ENCODE data around the gene RAD51B.
"Not testable (repeated sequence)": the region's sequence is repeated elsewhere in the genome, so short reads cannot be mapped to it uniquely, and the experiment has no call there.

RAD51B gene

DNA sequence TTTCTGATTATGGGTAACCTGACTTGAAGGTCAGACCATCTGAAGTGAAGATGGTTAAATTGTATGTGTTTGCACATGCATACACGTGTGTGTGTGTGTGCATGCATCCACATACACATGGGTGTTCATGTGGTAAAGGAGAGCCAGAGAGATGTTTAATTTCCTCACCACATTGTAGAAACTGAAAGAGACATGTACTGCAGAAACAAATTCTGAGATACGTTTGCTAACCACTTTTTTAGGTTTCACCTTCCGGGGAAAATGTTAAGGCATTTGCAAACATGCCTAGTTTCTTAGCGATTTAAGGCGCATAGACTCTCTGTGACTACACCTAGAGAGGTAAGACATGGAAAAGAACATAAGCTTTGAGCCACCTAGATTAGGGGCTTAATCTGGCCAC lies 362.9 kb downstream of the RAD51B start:
- H3K27me3 ChIP-seq (ENCODE audit: insufficient read depth, poor library complexity, severe bottlenecking) = no peaks in the 10 kb centered on the region
- TF ChIP-seq REST (IDR thresholded peaks at IDR 0.05; ENCODE audit: insufficient replicate concordance, low read depth) (no peak), SPI1 (IDR thresholded peaks at IDR 0.05; ENCODE audit: borderline replicate concordance, low read depth) (no peak), GABPA (IDR thresholded peaks at IDR 0.05; ENCODE audit: low read depth) (no peak), CTCF (IDR thresholded peaks at IDR 0.05; ENCODE audit: insufficient read depth, low read length) (no peak), POLR2AphosphoS5 (IDR thresholded peaks at IDR 0.05; ENCODE audit: low read depth) (no peak)
- H3K4me3 ChIP-seq (replicated peaks; ENCODE audit: insufficient read depth, low read length) = no peak overlapping the region
- no peak for DNase-seq (ENCODE audit: low read depth in 1 of 2, low spot score in 1 of 2)
- no peak overlapping the region for H3K27ac ChIP-seq (replicated peaks)

GRCh38 chr14:68186500-68187276 lies 367.1 kb downstream of the RAD51B start:
- DNase-seq (ENCODE audit: low read depth in 1 of 2, low spot score in 1 of 2) = not testable (repeated sequence)

GRCh38 chr14:68188174-68188573 lies 368.6 kb downstream of the RAD51B start:
- TF ChIP-seq GABPA (IDR thresholded peaks at IDR 0.05; ENCODE audit: low read depth) = no peak
- TF ChIP-seq SPI1 (IDR thresholded peaks at IDR 0.05; ENCODE audit: borderline replicate concordance, low read depth) = no peak
- no peak for TF ChIP-seq CTCF (IDR thresholded peaks at IDR 0.05; ENCODE audit: insufficient read depth, low read length)
- TF ChIP-seq REST (IDR thresholded peaks at IDR 0.05; ENCODE audit: insufficient replicate concordance, low read depth) = no peak
- Histone ChIP-seq H3K27ac (replicated peaks) (no peak overlapping the region), H3K27me3 (ENCODE audit: insufficient read depth, poor library complexity, severe bottlenecking) (no peaks in the 10 kb centered on the region), H3K4me3 (replicated peaks; ENCODE audit: insufficient read depth, low read length) (no peak overlapping the region)
- no peak for DNase-seq (ENCODE audit: low read depth in 1 of 2, low spot score in 1 of 2)

More at GRCh38 chr14:68186500-68187276, 367.1 kb downstream of the RAD51B start:
- not testable (repeated sequence) for H3K4me3 ChIP-seq (replicated peaks; ENCODE audit: insufficient read depth, low read length); H3K27me3 ChIP-seq (ENCODE audit: insufficient read depth, poor library complexity, severe bottlenecking); H3K27ac ChIP-seq (replicated peaks)

DNA sequence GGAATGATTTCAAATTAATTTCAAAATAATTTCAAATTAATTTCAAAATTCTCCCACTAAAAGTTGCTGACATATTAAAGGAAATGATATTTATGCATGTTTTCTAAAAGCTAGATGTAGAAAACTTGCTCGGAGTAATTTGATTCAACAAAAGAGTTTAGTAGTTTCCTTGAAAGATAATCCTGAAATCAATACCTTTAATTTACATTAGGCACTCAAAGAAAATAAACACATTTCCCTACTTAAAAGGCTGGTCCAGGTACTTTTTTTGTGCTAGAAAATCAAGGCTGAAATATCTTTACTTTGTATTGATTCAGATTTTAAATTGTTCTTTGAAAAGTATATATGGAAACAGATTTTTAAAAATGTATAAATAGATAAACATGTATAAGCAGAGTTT lies 370.5 kb downstream of the RAD51B start:
- no peak for TF ChIP-seq POLR2AphosphoS5 (IDR thresholded peaks at IDR 0.05; ENCODE audit: low read depth)
- TF ChIP-seq REST (IDR thresholded peaks at IDR 0.05; ENCODE audit: insufficient replicate concordance, low read depth) = no peak
- no peak for TF ChIP-seq GABPA (IDR thresholded peaks at IDR 0.05; ENCODE audit: low read depth)
- TF ChIP-seq CTCF (IDR thresholded peaks at IDR 0.05; ENCODE audit: insufficient read depth, low read length) = no peak
- no peak for TF ChIP-seq SPI1 (IDR thresholded peaks at IDR 0.05; ENCODE audit: borderline replicate concordance, low read depth)
- DNase-seq (ENCODE audit: low read depth in 1 of 2, low spot score in 1 of 2) = no peak
- Histone ChIP-seq H3K4me3 (replicated peaks; ENCODE audit: insufficient read depth, low read length) (no peak overlapping the region), H3K27me3 (ENCODE audit: insufficient read depth, poor library complexity, severe bottlenecking) (no peaks in the 10 kb centered on the region), H3K27ac (replicated peaks) (no peak overlapping the region)

Data from HL-60 (cell line).